GM10266 (cell line): Measurements from ENCODE around the gene MGAT5.

Source experiments
- DNase-seq: peaks from one replicate; pipeline ENCODE4 v3.0.0; 2012; ENCODE audit errors: extremely low spot score
- CTCF ChIP-seq: IDR thresholded peaks from 2 replicates; pipeline ENCODE4 v1.5.1; 2012; ENCODE audit warnings: mild to moderate bottlenecking, low read depth; ENCODE audit not compliant: control insufficient read depth, insufficient read depth; ENCODE audit errors: missing control alignments

Gene MGAT5

GRCh38 chr2:134334542-134335353 lies 80.9 kb downstream of the MGAT5 start:
- no peak for DNase-seq
- no peak for TF ChIP-seq CTCF

- DNase-seq: no peak
- TF ChIP-seq CTCF: no peak
Measured at GRCh38 chr2:134335601-134336000, 81.7 kb downstream of the MGAT5 start.

GRCh38 chr2:134336352-134336751 lies 82.5 kb downstream of the MGAT5 start:
- no peak for TF ChIP-seq CTCF
- DNase-seq: peak; percentile 10

- no peak for TF ChIP-seq CTCF
- no peak for DNase-seq
Measured at GRCh38 chr2:134336921-134337320, 83.0 kb downstream of the MGAT5 start.

- DNase-seq: no peak
- TF ChIP-seq CTCF: no peak
Measured at GRCh38 chr2:134337631-134338030, 83.8 kb downstream of the MGAT5 start.

- no peak for DNase-seq
- TF ChIP-seq CTCF: no peak
Measured at GRCh38 chr2:134338208-134338607, 84.3 kb downstream of the MGAT5 start.

- no peak for DNase-seq
- TF ChIP-seq CTCF: no peak
Measured at GRCh38 chr2:134341476-134341875, 87.6 kb downstream of the MGAT5 start.
